Measurements from ENCODE around the gene BRPF1.

The BRPF1 gene

DNA sequence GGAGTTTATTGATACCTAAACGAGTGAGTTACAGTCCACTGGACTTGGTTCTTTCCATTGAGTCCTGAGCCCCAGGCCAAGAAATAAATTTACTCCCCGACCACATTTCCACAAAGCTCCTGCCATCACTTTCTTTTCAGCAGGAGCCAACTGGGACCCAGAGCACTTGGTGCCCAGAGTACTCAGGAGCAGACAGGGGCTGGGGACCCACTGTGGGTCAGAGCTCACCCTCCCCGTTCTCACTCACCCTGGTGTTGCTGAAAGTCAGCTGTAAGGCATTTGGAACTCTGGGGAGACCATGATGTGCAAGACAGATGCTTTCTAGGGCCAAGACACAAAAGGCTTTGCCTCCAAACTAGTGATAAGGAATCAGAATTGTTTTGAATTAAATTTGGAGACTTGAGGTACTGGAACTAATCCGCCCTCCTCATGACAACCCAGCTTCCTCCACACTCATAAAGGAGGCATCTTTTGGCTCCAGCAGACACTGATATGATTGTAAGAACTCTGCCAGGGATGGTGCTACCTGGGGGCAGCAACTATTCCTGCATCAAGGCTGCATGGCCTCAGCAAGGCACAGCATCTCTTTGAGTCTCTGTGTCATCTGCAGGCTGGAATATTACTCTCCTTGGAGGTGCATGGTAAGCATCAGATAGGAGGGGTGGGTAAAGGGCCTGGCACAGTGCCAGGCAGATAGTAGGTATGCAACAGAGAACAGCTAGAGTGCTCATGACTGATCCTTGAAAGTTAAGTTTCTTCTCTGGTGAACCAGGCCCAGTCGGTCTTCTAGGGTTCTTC lies 45.6 kb downstream of the BRPF1 start:
- DNase-seq (ENCODE audit: insufficient read length, low spot score) (no peak), FAIRE-seq (no peak)
- TF ChIP-seq, protein P1, sequence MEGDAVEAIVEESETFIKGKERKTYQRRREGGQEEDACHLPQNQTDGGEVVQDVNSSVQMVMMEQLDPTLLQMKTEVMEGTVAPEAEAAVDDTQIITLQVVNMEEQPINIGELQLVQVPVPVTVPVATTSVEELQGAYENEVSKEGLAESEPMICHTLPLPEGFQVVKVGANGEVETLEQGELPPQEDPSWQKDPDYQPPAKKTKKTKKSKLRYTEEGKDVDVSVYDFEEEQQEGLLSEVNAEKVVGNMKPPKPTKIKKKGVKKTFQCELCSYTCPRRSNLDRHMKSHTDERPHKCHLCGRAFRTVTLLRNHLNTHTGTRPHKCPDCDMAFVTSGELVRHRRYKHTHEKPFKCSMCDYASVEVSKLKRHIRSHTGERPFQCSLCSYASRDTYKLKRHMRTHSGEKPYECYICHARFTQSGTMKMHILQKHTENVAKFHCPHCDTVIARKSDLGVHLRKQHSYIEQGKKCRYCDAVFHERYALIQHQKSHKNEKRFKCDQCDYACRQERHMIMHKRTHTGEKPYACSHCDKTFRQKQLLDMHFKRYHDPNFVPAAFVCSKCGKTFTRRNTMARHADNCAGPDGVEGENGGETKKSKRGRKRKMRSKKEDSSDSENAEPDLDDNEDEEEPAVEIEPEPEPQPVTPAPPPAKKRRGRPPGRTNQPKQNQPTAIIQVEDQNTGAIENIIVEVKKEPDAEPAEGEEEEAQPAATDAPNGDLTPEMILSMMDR (IDR thresholded peaks at IDR 0.05; ENCODE audit: insufficient read depth, missing control alignments) = no peak

DNA sequence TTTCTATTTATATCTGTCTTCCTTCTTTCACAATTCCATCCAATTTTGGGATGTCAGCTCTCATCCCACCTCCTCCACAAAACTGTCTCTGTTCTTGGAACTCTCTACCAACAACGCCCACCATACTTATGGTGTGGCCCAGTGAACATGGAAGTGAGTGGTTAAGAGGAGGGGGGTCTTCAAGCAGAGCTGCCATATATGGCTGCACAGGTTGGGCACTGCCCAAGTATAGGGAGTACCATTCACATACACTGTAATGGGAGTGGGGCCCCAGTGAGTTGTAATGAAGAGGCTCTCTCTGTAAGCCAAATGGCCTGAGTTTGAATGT lies 46.1 kb downstream of the BRPF1 start:
- FAIRE-seq (no peak), DNase-seq (ENCODE audit: insufficient read length, low spot score) (no peak)
- TF ChIP-seq, protein P1 (IDR thresholded peaks at IDR 0.05; ENCODE audit: insufficient read depth, missing control alignments) = no peak

GRCh38 chr3:9778143-9779074 lies 46.9 kb downstream of the BRPF1 start:
- DNase-seq (ENCODE audit: insufficient read length, low spot score) (no peak), FAIRE-seq (no peak)
- TF ChIP-seq, protein P1 (IDR thresholded peaks at IDR 0.05; ENCODE audit: insufficient read depth, missing control alignments) = no peak

DNA sequence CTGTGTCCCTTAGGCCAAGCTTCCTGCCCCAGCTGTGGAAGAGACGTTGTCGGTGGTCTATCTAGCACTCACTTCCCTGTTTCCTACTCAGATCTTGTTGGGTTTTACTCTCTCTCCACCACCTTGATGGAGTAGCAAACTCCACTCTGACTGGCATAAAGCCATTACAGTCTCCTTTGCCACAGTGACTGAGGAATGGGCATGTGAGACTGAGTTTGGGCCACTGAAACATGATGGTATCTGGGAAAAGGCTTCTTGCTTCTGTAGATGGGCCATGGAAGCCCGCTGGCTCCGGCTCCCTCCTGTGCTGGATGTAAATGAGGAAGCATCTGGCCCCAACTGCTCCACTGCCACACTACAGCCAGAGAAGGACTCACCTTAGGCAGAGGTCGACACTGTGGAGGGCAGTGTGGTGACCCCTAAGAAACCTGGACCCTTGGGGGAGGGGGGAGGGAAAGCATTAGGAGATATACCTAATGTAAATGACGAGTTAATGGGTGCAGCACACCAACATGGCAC lies 47.6 kb downstream of the BRPF1 start:
- DNase-seq (ENCODE audit: insufficient read length, low spot score) (no peak), FAIRE-seq (no peak)
- TF ChIP-seq, protein P1 (IDR thresholded peaks at IDR 0.05; ENCODE audit: insufficient read depth, missing control alignments) = no peak

DNA sequence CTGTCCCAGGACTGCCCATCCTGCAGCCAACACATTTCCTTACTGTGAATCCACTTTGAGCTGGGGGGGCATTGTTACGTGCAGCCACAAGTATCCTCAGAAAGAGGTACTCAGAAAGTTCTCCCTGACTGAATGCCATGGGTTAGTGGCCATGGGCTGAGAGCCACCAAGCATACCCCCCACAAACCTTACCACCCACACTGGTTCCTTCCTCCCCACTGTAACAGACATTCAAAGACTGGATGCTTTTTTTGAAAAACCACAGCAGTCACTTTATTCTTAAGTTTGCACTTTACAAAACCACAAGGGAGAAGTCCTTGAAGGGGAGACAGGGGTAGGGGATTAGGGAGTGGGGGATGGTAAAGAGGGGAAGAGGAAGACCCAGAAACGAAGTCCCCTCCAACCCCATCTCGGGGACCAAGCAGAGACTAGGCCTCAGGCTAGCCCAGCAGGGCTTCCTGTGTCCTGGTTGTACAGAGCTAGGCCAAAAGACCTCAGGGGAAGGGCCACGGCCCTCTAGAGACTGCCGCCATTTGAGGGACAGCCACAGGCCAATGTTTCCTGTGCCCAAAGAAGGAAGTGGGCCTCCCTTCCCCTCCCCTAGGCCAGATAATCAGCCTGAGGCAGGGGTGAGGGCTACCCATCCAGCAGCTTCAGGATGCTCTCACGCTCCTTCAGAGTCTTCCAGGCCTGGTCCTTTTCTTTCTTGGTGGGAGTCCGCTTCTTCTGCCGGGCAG lies 48.4 kb downstream of the BRPF1 start:
- TF ChIP-seq, protein P1 (IDR thresholded peaks at IDR 0.05; ENCODE audit: insufficient read depth, missing control alignments) = no peak
- FAIRE-seq = no peak
- DNase-seq (ENCODE audit: insufficient read length, low spot score) = no peak

- no peak for FAIRE-seq
- TF ChIP-seq, protein P1 (IDR thresholded peaks at IDR 0.05; ENCODE audit: insufficient read depth, missing control alignments) = no peak
- no peak for DNase-seq (ENCODE audit: insufficient read length, low spot score)
Measured at GRCh38 chr3:9780458-9780812, 48.9 kb downstream of the BRPF1 start.

All from D721Med (cell line).